Measurements from ENCODE around the gene TXNDC2.

GRCh38 chr18:9838144-9838877 lies 47.5 kb upstream of the TXNDC2 start:
- no peak for TF ChIP-seq CBX5 (IDR thresholded peaks at IDR 0.05; ENCODE audit: borderline replicate concordance, low read depth)
- no peak for TF ChIP-seq POLR2A (conservative IDR thresholded peaks at IDR 0.05)
- no peak for TF ChIP-seq TCF7 (IDR thresholded peaks at IDR 0.05; ENCODE audit: borderline replicate concordance)
- no peak for TF ChIP-seq ZFP91 (CRISPR knock-in tag; IDR thresholded peaks at IDR 0.05)
- no peak for TF ChIP-seq ZNF174 (CRISPR knock-in tag; IDR thresholded peaks at IDR 0.05)
- no peak for TF ChIP-seq CBX3 (IDR thresholded peaks at IDR 0.05; ENCODE audit: borderline replicate concordance in 1 of 2, low read length in 2 of 2)
- no peak for TF ChIP-seq ZBTB40 (IDR thresholded peaks at IDR 0.05)
- TF ChIP-seq ZBTB40 (CRISPR knock-in tag; IDR thresholded peaks at IDR 0.05) = no peak
- TF ChIP-seq ETV6 (IDR thresholded peaks at IDR 0.05; ENCODE audit: borderline replicate concordance in 1 of 2, low read depth in 2 of 2, low read length in 1 of 2) = no peak
- TF ChIP-seq ETV6 (CRISPR knock-in tag; IDR thresholded peaks at IDR 0.05; ENCODE audit: borderline replicate concordance) = no peak
- no peak for TF ChIP-seq MYC (IDR thresholded peaks at IDR 0.05; ENCODE audit: low read depth, low read length)
- TF ChIP-seq MYC (CRISPR knock-in tag; IDR thresholded peaks at IDR 0.05; ENCODE audit: borderline replicate concordance, low read depth) = no peak
- TF ChIP-seq ATF3 (IDR thresholded peaks at IDR 0.05) = no peak
- TF ChIP-seq ATF3 (CRISPR knock-in tag; conservative IDR thresholded peaks at IDR 0.05) = no peak
- no peak for TF ChIP-seq POLR3A (IDR thresholded peaks at IDR 0.05; ENCODE audit: borderline replicate concordance, extremely low read depth, insufficient read depth, insufficient read length)
- TF ChIP-seq ZNF76 (CRISPR knock-in tag; IDR thresholded peaks at IDR 0.05; ENCODE audit: borderline replicate concordance) = no peak
- TF ChIP-seq TCF7L2 (IDR thresholded peaks at IDR 0.05; ENCODE audit: low read depth, low read length) = no peak

All from K562 (cell line).